B cell (primary cell): ENCODE measurements around the gene GRIPAP1.

Source experiments
- EZH2 ChIP-seq: IDR thresholded peaks from 2 replicates; pipeline ENCODE4 v1.6.1; 2012; ENCODE audit warnings: borderline replicate concordance, low read depth, mild to moderate bottlenecking, moderate library complexity, low read length; ENCODE audit not compliant: insufficient read depth, poor library complexity, severe bottlenecking
- TF ChIP-seq, protein P1 (sequence below): fragments of 200-600 bp; IDR thresholded peaks from one replicate; pipeline ENCODE4 v1.8.0; 2022; ENCODE audit warnings: antibody characterized with exemption, mild to moderate bottlenecking

DNA sequence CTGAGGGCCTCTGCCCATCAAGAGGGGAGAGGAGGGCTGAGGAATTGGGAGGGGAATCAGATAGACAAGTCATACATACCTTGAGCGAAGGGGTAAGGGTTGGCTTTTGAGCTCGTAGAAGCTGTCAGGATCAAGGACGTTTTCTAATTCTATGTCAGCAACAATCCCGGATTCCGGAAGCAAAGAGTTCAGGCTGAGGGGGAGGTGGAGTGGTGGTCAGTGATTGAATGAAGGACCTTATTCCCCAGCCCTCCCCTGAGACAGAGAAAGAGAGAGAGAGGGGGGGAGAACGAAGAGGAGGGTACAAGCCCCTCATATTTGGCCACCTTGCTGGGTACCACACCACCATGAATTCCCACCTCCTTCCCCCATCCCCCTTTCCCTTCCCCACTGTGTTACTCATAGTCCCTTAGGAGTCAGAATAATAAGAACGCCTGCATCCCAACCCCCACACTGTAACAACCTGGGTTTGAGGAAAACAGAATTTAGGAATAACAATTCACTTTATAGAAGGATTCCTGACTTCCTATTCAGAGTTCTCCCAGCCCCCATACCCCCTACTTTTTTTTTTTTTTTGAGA, 38.4 kb upstream of the GRIPAP1 start:
- TF ChIP-seq, protein P1, sequence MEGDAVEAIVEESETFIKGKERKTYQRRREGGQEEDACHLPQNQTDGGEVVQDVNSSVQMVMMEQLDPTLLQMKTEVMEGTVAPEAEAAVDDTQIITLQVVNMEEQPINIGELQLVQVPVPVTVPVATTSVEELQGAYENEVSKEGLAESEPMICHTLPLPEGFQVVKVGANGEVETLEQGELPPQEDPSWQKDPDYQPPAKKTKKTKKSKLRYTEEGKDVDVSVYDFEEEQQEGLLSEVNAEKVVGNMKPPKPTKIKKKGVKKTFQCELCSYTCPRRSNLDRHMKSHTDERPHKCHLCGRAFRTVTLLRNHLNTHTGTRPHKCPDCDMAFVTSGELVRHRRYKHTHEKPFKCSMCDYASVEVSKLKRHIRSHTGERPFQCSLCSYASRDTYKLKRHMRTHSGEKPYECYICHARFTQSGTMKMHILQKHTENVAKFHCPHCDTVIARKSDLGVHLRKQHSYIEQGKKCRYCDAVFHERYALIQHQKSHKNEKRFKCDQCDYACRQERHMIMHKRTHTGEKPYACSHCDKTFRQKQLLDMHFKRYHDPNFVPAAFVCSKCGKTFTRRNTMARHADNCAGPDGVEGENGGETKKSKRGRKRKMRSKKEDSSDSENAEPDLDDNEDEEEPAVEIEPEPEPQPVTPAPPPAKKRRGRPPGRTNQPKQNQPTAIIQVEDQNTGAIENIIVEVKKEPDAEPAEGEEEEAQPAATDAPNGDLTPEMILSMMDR = no peak
- TF ChIP-seq EZH2 = no peak
